Right lobe of liver (tissue), 6 donors: ENCODE results near the gene CHST11. TPM values are rescaled to one million over a fixed set of nuclear protein-coding genes. Genes with fewer than 3 reads are reported as not detected.

ENCODE experiments used
- ATAC-seq, 4 donors: fragments of 200-7000 bp; cut with Tn5 transposase; one replicate each; pipeline ENCODE4 v1.9.1; 2020; ENCODE audit warnings: mild to moderate bottlenecking in 4 of 4, moderate library complexity in 4 of 4
- DNase-seq, 3 donors: peaks; one replicate each; pipeline ENCODE4 v3.0.0-alpha.2; 2020
- H3K27ac ChIP-seq, 3 donors: fragments of 200-600 bp; one replicate each; pipeline ENCODE4 v1.8.0; 2022
- H3K27me3 ChIP-seq, 2 donors: fragments of 200-600 bp; one replicate each; pipeline ENCODE4 v1.8.0; 2022
- H3K36me3 ChIP-seq, 4 donors: fragments of 200-600 bp; sonication (generic) in 1 of 4; one replicate each; pipeline versions ENCODE4 v1.5.1 to v1.8.0; 2017 to 2022; ENCODE audit warnings: control low read depth in 1 of 4
- H3K4me1 ChIP-seq, 4 donors: fragments of 200-600 bp; sonication (generic) in 1 of 4; one replicate each; pipeline versions ENCODE4 v1.5.1 to v1.8.0; 2017 to 2022; ENCODE audit warnings: control low read depth in 1 of 4
- H3K4me3 ChIP-seq, 3 donors: fragments of 200-600 bp; one replicate each; pipeline ENCODE4 v1.8.0; 2022
- H3K9me3 ChIP-seq, 4 donors: fragments of 200-600 bp; sonication (generic) in 1 of 4; one replicate each; pipeline versions ENCODE4 v1.5.1 to v1.8.0; 2017 to 2022; ENCODE audit warnings: control low read depth in 1 of 4
- POLR2A ChIP-seq: fragments of 450-650 bp; IDR thresholded peaks from one replicate; pipeline ENCODE4 v1.6.1; 2017; ENCODE audit warnings: antibody characterized with exemption, mild to moderate bottlenecking
- WGBS: methylation state at CpG from one replicate; pipeline ENCODE4 v1.1.6; 2018; ENCODE audit warnings: low coverage, low lambda C conversion rate; ENCODE audit not compliant: insufficient coverage; ENCODE audit errors: missing lambda C conversion rate; 5-methylcytosine and 5-hydroxymethylcytosine counted together
- intact Hi-C, 2 donors: fragments of 100-400 bp; cut with DNase I; formaldehyde crosslinking; loops; one replicate each; pipeline versions ENCODE4 v1.11.2 to v1.14.1; 2022
- total RNA-seq, 6 experiments: library from RNA; depleted of rRNA in 2 of 6; stranded (reverse); fragments of >200 nt in 2 of 6; fragmentation: NEBNext Ultra II Directional in 3 of 6; extraction: Animal tissue kit (Norgen Biotek cat#: 25700) in 3 of 6; gene quantifications; one replicate each; pipeline versions ENCODE4 v1.1.0 to v1.2.4, GENCODE V29; 2016 to 2023
- TF ChIP-seq, protein P1 (sequence below), 4 donors: fragments of 200-600 bp in 3 of 4; fragments of 450-650 bp in 1 of 4; IDR thresholded peaks; one replicate each; pipeline versions ENCODE4 v1.5.1 to v1.8.0; 2016 to 2022; ENCODE audit warnings: antibody characterized with exemption in 4 of 4, mild to moderate bottlenecking in 2 of 4
- donor health status: DM: no; HTN: yes; CAD: no.
- donor health status: DM: no; HTN: no; CAD: no.
- donor health status: DM: no; HTN: no; CAD: no.
- donor health status: DM: no; HTN: yes; CAD: no.
- donor health status: DM: no; HTN: yes; CAD: no.

Gene CHST11
- total RNA-seq, 6 experiments from 2014 or later: 0.57 to 10.4 (median 3.5) TPM

DNA sequence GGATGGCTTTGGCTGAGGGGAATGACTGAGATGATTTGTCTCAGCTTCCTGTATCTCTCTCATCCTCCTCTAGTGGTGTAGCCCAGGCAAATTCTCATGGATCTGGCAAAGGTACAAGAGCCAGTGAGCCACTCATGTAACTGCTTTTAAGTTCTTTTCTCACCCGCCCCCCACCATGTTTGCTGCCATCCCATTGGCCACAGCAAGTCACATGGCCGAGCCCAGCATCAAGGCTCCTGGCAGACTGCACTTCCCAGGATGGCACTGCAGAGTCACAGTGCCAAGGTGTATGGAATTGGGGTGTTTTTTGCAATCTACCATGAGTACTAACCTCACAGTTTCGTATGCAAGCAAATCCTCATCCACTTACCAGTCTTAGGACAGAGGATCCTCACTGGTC lies 50.9 kb downstream of the CHST11 start:
- no peak for TF ChIP-seq POLR2A
- TF ChIP-seq, protein P1, sequence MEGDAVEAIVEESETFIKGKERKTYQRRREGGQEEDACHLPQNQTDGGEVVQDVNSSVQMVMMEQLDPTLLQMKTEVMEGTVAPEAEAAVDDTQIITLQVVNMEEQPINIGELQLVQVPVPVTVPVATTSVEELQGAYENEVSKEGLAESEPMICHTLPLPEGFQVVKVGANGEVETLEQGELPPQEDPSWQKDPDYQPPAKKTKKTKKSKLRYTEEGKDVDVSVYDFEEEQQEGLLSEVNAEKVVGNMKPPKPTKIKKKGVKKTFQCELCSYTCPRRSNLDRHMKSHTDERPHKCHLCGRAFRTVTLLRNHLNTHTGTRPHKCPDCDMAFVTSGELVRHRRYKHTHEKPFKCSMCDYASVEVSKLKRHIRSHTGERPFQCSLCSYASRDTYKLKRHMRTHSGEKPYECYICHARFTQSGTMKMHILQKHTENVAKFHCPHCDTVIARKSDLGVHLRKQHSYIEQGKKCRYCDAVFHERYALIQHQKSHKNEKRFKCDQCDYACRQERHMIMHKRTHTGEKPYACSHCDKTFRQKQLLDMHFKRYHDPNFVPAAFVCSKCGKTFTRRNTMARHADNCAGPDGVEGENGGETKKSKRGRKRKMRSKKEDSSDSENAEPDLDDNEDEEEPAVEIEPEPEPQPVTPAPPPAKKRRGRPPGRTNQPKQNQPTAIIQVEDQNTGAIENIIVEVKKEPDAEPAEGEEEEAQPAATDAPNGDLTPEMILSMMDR (IDR thresholded peaks at IDR 0.05): no peak
- ATAC-seq (no peak), DNase-seq (no peak)
- 63% methylated on average over 1 of the region's 3 CpGs for WGBS
- Histone ChIP-seq H3K9me3 (no peaks in the 10 kb centered on the region), H3K27me3 (no peaks in the 10 kb centered on the region), H3K27ac (no peak overlapping the region), H3K36me3 (no peaks in the 10 kb centered on the region), H3K4me1 (no peaks in the 10 kb centered on the region), H3K4me3 (no peak overlapping the region)
- intact Hi-C loops: no loop called here

- Histone ChIP-seq H3K9me3 (no peaks in the 10 kb centered on the region), H3K4me3 (no peak overlapping the region), H3K36me3 (no peaks in the 10 kb centered on the region), H3K27ac (no peak overlapping the region), H3K4me1 (no peaks in the 10 kb centered on the region), H3K27me3 (no peaks in the 10 kb centered on the region)
- 73% methylated on average over 2 of the region's 2 CpGs for WGBS
- intact Hi-C loops: no loop called here
- DNase-seq (no peak), ATAC-seq (no peak)
- no peak for TF ChIP-seq POLR2A
- TF ChIP-seq, protein P1 (IDR thresholded peaks at IDR 0.05): no peak
These were observed 52.2 kb downstream of the CHST11 start for GRCh38 chr12:104508752-104509446.

GRCh38 chr12:104510145-104510872 lies 53.6 kb downstream of the CHST11 start:
- ATAC-seq (no peak), DNase-seq (no peak)
- TF ChIP-seq, protein P1 (IDR thresholded peaks at IDR 0.05): no peak
- no peak for TF ChIP-seq POLR2A
- H3K4me1 ChIP-seq: no peaks in the 10 kb centered on the region
- WGBS: 19% methylated on average over 2 of the region's 2 CpGs
- intact Hi-C loops: no loop called here
- no peaks in the 10 kb centered on the region for H3K27me3 ChIP-seq
- H3K36me3 ChIP-seq: no peaks in the 10 kb centered on the region
- H3K27ac ChIP-seq: no peak overlapping the region
- no peaks in the 10 kb centered on the region for H3K9me3 ChIP-seq
- H3K4me3 ChIP-seq: no peak overlapping the region

DNA sequence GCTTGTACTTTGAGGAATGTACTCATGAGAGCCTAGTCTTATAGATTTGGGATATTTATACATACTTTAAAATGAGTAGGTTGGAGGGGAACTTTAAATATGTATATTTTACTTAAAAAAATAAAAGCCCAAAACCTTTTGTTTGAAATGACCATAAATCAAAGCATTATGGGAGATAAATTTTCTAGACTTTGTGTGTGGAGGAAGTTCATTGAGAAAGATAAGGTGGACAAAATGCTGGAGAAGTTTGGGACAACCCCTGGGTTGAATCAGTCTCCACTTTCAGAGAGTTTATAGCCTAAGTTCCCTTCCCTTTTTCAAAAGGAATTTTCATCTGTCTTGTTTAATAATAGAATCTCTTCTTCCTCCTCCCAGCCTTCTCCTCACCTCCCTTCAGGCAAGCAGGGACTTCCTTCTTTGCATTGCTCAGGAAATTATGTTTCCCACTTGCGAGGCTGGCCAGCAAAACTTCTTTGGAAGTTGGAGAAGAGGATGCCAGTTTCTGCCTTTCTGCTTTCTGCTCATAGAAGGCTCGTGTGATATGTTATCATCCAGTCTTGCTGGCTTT lies 54.2 kb downstream of the CHST11 start:
- H3K9me3 ChIP-seq: no peaks in the 10 kb centered on the region
- WGBS: 30% methylated on average over 2 of the region's 2 CpGs
- no peaks in the 10 kb centered on the region for H3K36me3 ChIP-seq
- intact Hi-C loops: no loop called here
- H3K4me3 ChIP-seq: no peak overlapping the region
- no peak for TF ChIP-seq POLR2A
- TF ChIP-seq, protein P1 (IDR thresholded peaks at IDR 0.05): no peak
- H3K27ac ChIP-seq: no peak overlapping the region
- no peaks in the 10 kb centered on the region for H3K27me3 ChIP-seq
- ATAC-seq: no peak
- no peaks in the 10 kb centered on the region for H3K4me1 ChIP-seq
- no peak for DNase-seq
